ENCODE measurements around the gene ACER1. TPM values are rescaled to one million over a fixed set of nuclear protein-coding genes. Genes with fewer than 3 reads are reported as not detected.

ACER1 gene
- total and polyA plus RNA-seq, 2 of the 13 experiments (the other 11 are each of a cell fraction or from before 2014, with no cell fraction given) = not detected

- H3K9me3 ChIP-seq (ENCODE audit: low read length) = no peaks in the 10 kb centered on the region
- no TSS peak for BruUV-seq (replicated peaks)
- H3K4me2 ChIP-seq (ENCODE audit: low read depth, low read length) = no peak overlapping the region
- FAIRE-seq = no peak
- DNase-seq (ENCODE audit: low spot score) = no peak
- intact Hi-C loops (cut with micrococcal nuclease; ENCODE audit: unreplicated experiment) (no loop called here), in situ Hi-C loops (cut with HindIII; ENCODE audit: extremely low pct_ligation_motif_present, low pct_unique_long_range_greater_than_20kb) (no loop called here)
- POLR2A ChIA-PET = no interaction called here
- no peaks in the 10 kb centered on the region for H3K4me1 ChIP-seq (ENCODE audit: insufficient read depth, low read length)
- no peak for TF ChIP-seq NPAS2 (CRISPR knock-in tag; IDR thresholded peaks at IDR 0.05; ENCODE audit: borderline replicate concordance)
- H3K4me3 ChIP-seq (replicated peaks in 1 of 3; ENCODE audit: insufficient read depth in 1 of 3, low read depth in 2 of 3, low read length in 3 of 3) = no peak overlapping the region
- no peaks in the 10 kb centered on the region for H3K36me3 ChIP-seq (replicated peaks in 1 of 2; ENCODE audit: control insufficient read depth in 1 of 2, insufficient read depth in 2 of 2, low read length in 2 of 2)
- H3K79me2 ChIP-seq (ENCODE audit: insufficient read depth, low read length) = no peaks in the 10 kb centered on the region
- WGBS (ENCODE audit: low lambda C conversion rate) = 14% methylated on average over 5 of the region's 5 CpGs
- ATAC-seq = no peak
- H4K20me1 ChIP-seq (ENCODE audit: insufficient read depth, low read length) = no peaks in the 10 kb centered on the region
- no peak overlapping the region for H2AFZ ChIP-seq (ENCODE audit: low read length)
- CTCF ChIA-PET (ENCODE audit: low intra/inter-chr PET ratio, low total read pairs) = no interaction called here
- H3K27me3 ChIP-seq (ENCODE audit: control insufficient read depth in 1 of 2, insufficient read depth in 2 of 2, low read length in 2 of 2) = peaks cover 0 to 8% of the 10 kb centered on the region in 2 experiments; a peak in 3 of 5 replicates
- no peak overlapping the region for H3K9ac ChIP-seq (ENCODE audit: insufficient read depth, low read depth, low read length)
- no peak overlapping the region for H3K27ac ChIP-seq (ENCODE audit: extremely low read length, insufficient read depth, low read length)
These were observed 6.6 kb downstream of the ACER1 start for GRCh38 chr19:6326815-6327214.

- no peak for FAIRE-seq
- no peaks in the 10 kb centered on the region for H3K4me1 ChIP-seq (ENCODE audit: insufficient read depth, low read length)
- POLR2A ChIA-PET = no interaction called here
- intact Hi-C loops (cut with micrococcal nuclease; ENCODE audit: unreplicated experiment) (no loop called here), in situ Hi-C loops (cut with HindIII; ENCODE audit: extremely low pct_ligation_motif_present, low pct_unique_long_range_greater_than_20kb) (no loop called here)
- BruUV-seq (replicated peaks) = no TSS peak
- H3K27ac ChIP-seq (ENCODE audit: extremely low read length, insufficient read depth, low read length) = no peak overlapping the region
- H3K27me3 ChIP-seq (ENCODE audit: control insufficient read depth in 1 of 2, insufficient read depth in 2 of 2, low read length in 2 of 2) = peaks cover 0 to 6% of the 10 kb centered on the region in 2 experiments; a peak in 3 of 5 replicates
- no peak for ATAC-seq
- no peak overlapping the region for H2AFZ ChIP-seq (ENCODE audit: low read length)
- H3K4me3 ChIP-seq (replicated peaks in 1 of 3; ENCODE audit: insufficient read depth in 1 of 3, low read depth in 2 of 3, low read length in 3 of 3) = no peak overlapping the region
- CTCF ChIA-PET (ENCODE audit: low intra/inter-chr PET ratio, low total read pairs) = no interaction called here
- H4K20me1 ChIP-seq (ENCODE audit: insufficient read depth, low read length) = no peaks in the 10 kb centered on the region
- no peak for TF ChIP-seq CSRNP2 (CRISPR knock-in tag; conservative IDR thresholded peaks at IDR 0.05; ENCODE audit: low read depth)
- TF ChIP-seq IRF2 (CRISPR knock-in tag; IDR thresholded peaks at IDR 0.05) = no peak
- TF ChIP-seq RORA (CRISPR knock-in tag; IDR thresholded peaks at IDR 0.05) = no peak
- TF ChIP-seq, protein P1, sequence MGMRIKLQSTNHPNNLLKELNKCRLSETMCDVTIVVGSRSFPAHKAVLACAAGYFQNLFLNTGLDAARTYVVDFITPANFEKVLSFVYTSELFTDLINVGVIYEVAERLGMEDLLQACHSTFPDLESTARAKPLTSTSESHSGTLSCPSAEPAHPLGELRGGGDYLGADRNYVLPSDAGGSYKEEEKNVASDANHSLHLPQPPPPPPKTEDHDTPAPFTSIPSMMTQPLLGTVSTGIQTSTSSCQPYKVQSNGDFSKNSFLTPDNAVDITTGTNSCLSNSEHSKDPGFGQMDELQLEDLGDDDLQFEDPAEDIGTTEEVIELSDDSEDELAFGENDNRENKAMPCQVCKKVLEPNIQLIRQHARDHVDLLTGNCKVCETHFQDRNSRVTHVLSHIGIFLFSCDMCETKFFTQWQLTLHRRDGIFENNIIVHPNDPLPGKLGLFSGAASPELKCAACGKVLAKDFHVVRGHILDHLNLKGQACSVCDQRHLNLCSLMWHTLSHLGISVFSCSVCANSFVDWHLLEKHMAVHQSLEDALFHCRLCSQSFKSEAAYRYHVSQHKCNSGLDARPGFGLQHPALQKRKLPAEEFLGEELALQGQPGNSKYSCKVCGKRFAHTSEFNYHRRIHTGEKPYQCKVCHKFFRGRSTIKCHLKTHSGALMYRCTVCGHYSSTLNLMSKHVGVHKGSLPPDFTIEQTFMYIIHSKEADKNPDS (CRISPR knock-in tag; IDR thresholded peaks at IDR 0.05) = no peak
- peak; percentile 86 for TF ChIP-seq ZNF121 (CRISPR knock-in tag; IDR thresholded peaks at IDR 0.05)
- no peak for TF ChIP-seq ZBTB7A (CRISPR knock-in tag; IDR thresholded peaks at IDR 0.05)
- TF ChIP-seq ZNF263 (CRISPR knock-in tag; IDR thresholded peaks at IDR 0.05) = peak; percentile 34; the same call in 1 of the 2 replicates
- no peaks in the 10 kb centered on the region for H3K36me3 ChIP-seq (replicated peaks in 1 of 2; ENCODE audit: control insufficient read depth in 1 of 2, insufficient read depth in 2 of 2, low read length in 2 of 2)
- H3K79me2 ChIP-seq (ENCODE audit: insufficient read depth, low read length) = no peaks in the 10 kb centered on the region
- H3K9me3 ChIP-seq (ENCODE audit: low read length) = no peaks in the 10 kb centered on the region
- 7% methylated on average over 4 of the region's 4 CpGs for WGBS (ENCODE audit: low lambda C conversion rate)
- DNase-seq (ENCODE audit: low spot score) = no peak
- no peak overlapping the region for H3K4me2 ChIP-seq (ENCODE audit: low read depth, low read length)
- no peak overlapping the region for H3K9ac ChIP-seq (ENCODE audit: insufficient read depth, low read depth, low read length)
These were observed 7.8 kb downstream of the ACER1 start for GRCh38 chr19:6325614-6326013.
